Measurements from ENCODE around the gene PLOD3. TPM values are rescaled to one million over a fixed set of nuclear protein-coding genes. Genes with fewer than 3 reads are reported as not detected.

The PLOD3 gene
- total RNA-seq, 2 experiments from 2014 or later, result 9.2 to 30.5 TPM

DNA sequence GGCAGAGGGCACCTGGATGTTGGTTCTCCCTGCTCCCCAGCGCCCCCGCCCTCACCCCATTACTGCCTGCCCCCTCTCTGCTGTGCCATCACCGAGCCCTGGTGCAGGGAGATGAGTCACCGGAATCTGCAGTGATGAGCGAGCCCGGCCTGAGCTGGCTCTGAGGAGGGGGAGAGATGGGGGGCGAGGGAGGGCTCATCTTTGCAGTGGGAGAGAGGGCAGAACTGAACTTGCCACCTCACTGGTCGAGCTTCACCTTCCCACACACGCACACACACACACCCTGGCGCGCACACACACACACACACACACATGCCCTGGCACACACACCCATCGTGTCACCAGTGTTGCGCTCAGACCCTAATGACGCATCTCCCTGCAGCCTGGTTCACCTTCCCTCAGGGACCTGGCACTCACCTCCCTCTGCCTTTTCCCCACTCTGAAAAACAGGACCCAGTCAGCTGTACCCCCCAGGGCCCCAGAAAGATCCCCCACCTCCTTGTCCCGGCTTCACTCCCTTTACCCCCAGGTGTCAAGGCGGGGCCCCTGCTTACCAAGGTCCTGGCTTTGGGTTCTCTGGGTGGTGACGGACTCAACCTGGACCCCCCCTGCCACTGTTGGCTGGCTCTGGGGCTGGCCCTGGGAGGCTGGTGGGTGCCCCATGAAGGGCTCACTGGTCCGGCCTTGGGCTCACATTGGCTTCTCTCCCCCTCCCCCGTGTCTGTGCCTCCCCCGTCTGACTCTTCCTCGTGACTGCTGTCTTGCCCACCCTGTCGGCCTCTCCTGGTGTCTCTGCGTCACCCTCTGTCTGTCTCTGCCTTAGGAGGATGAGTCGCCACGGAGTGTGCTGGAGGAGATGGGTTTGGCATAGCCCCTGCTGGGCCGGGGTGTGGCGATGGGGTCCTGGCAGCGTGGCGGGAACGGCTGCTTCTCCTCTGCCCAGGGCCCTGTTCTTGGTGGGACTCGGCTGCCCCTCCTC, 57.4 kb downstream of the PLOD3 start:
- H4K20me1 ChIP-seq (ENCODE audit: insufficient read depth, low read length), result no peaks in the 10 kb centered on the region
- no peak overlapping the region for H3K4me3 ChIP-seq (ENCODE audit: low read depth, low read length, poor library complexity, severe bottlenecking)
- intact Hi-C loops (cut with micrococcal nuclease; ENCODE audit: unreplicated experiment), result no loop called here
- H3K9me2 ChIP-seq (ENCODE audit: insufficient read depth, low read length), result no peaks in the 10 kb centered on the region
- ChIA-PET CTCF (ENCODE audit: unreplicated experiment) (interaction anchor here (0.6 kb wide), 1 partner anchor 548 kb away, joined by 6 read pairs; the partner anchor contains the start of gene MOSPD3), POLR2A (no interaction called here)
- H2AFZ ChIP-seq (ENCODE audit: low read length), result no peak overlapping the region
- H3K36me3 ChIP-seq (ENCODE audit: insufficient read depth, low read length), result no peaks in the 10 kb centered on the region
- H3K9me3 ChIP-seq (ENCODE audit: low read length), result no peaks in the 10 kb centered on the region
- BruUV-seq (replicated peaks), result no TSS peak
- no peak for DNase-seq (ENCODE audit: low spot score)
- no peak overlapping the region for H3K27ac ChIP-seq (ENCODE audit: low read depth, low read length, poor library complexity, severe bottlenecking)
- no peak for TF ChIP-seq CTCF (conservative IDR thresholded peaks at IDR 0.05; ENCODE audit: low read length)
- TF ChIP-seq EZH2phosphoT487 (IDR thresholded peaks at IDR 0.05; ENCODE audit: borderline replicate concordance, low read depth, low read length), result no peak
- no peaks in the 10 kb centered on the region for H3K79me2 ChIP-seq (ENCODE audit: insufficient read depth, low read depth, low read length)
- no peak overlapping the region for H3K4me2 ChIP-seq (ENCODE audit: low read length)
- peaks cover 23% of the 10 kb centered on the region for H3K4me1 ChIP-seq (ENCODE audit: insufficient read depth, low read length, poor library complexity, severe bottlenecking)

GRCh38 chr7:101156866-101157589, 60.4 kb downstream of the PLOD3 start:
- Histone ChIP-seq H3K79me2 (ENCODE audit: insufficient read depth, low read depth, low read length) (no peaks in the 10 kb centered on the region), H2AFZ (ENCODE audit: low read length) (no peak overlapping the region), H3K4me3 (ENCODE audit: low read depth, low read length, poor library complexity, severe bottlenecking) (no peak overlapping the region), H3K9me3 (ENCODE audit: low read length) (no peaks in the 10 kb centered on the region), H3K9me2 (ENCODE audit: insufficient read depth, low read length) (no peaks in the 10 kb centered on the region), H4K20me1 (ENCODE audit: insufficient read depth, low read length) (no peaks in the 10 kb centered on the region), H3K36me3 (ENCODE audit: insufficient read depth, low read length) (no peaks in the 10 kb centered on the region), H3K27ac (ENCODE audit: low read depth, low read length, poor library complexity, severe bottlenecking) (no peak overlapping the region), H3K4me1 (ENCODE audit: insufficient read depth, low read length, poor library complexity, severe bottlenecking) (peaks cover 15% of the 10 kb centered on the region), H3K4me2 (ENCODE audit: low read length) (no peak overlapping the region; the same call in 1 of the 2 replicates)
- no peak for TF ChIP-seq CTCF (conservative IDR thresholded peaks at IDR 0.05; ENCODE audit: low read length)
- TF ChIP-seq EZH2phosphoT487 (IDR thresholded peaks at IDR 0.05; ENCODE audit: borderline replicate concordance, low read depth, low read length), result no peak
- CTCF ChIA-PET (ENCODE audit: unreplicated experiment), result interaction anchor here (1.0 to 1.1 kb wide), 2 partner anchors 17 kb away, joined by 4 to 5 read pairs; no protein-coding TSS in a partner anchor
- BruUV-seq (replicated peaks), result no TSS peak
- intact Hi-C loops (cut with micrococcal nuclease; ENCODE audit: unreplicated experiment), result no loop called here
- POLR2A ChIA-PET, result interaction anchor here (0.6 to 1.1 kb wide), 4 partner anchors 17 to 267 kb away, joined by 3 to 6 read pairs (median 4); partner anchors contain the start of gene UFSP1
- DNase-seq (ENCODE audit: low spot score), result no peak
